ENCODE results near the gene MBL2. TPM values are rescaled to one million over a fixed set of nuclear protein-coding genes. Genes with fewer than 3 reads are reported as not detected.

Gene MBL2
- polyA plus RNA-seq, 1 donor from 2014 or later = not detected

GRCh38 chr10:52805414-52806285 lies 33.1 kb upstream of the MBL2 start:
- Histone ChIP-seq H3K27ac (ENCODE audit: low read length) (no peak overlapping the region), H3K9ac (ENCODE audit: low read length) (no peak overlapping the region), H3K9me3 (ENCODE audit: low read length) (no peaks in the 10 kb centered on the region), H3K27me3 (ENCODE audit: insufficient read depth, low read depth, low read length) (no peaks in the 10 kb centered on the region), H3K36me3 (ENCODE audit: insufficient read depth, low read length) (no peaks in the 10 kb centered on the region), H3K79me2 (replicated peaks; ENCODE audit: insufficient read depth, low read length) (no peaks in the 10 kb centered on the region), H3K4me2 (ENCODE audit: low read length) (no peak overlapping the region), H2AFZ (ENCODE audit: low read depth, low read length) (no peak overlapping the region), H3K4me3 (ENCODE audit: low read length) (no peak overlapping the region), H3F3A (ENCODE audit: insufficient read depth, low read length, poor library complexity, severe bottlenecking) (no peaks in the 10 kb centered on the region), H4K20me1 (ENCODE audit: insufficient read depth) (no peaks in the 10 kb centered on the region), H3K9me2 (ENCODE audit: insufficient read depth, low read length) (no peaks in the 10 kb centered on the region)
- no peak for TF ChIP-seq POLR2AphosphoS5 (IDR thresholded peaks at IDR 0.05)

- Histone ChIP-seq H2AFZ (ENCODE audit: low read depth, low read length) (no peak overlapping the region), H3K79me2 (replicated peaks; ENCODE audit: insufficient read depth, low read length) (no peaks in the 10 kb centered on the region), H3K9me3 (ENCODE audit: low read length) (no peaks in the 10 kb centered on the region), H3K4me2 (ENCODE audit: low read length) (no peak overlapping the region), H3F3A (ENCODE audit: insufficient read depth, low read length, poor library complexity, severe bottlenecking) (no peaks in the 10 kb centered on the region), H3K27ac (ENCODE audit: low read length) (no peak overlapping the region), H3K4me3 (ENCODE audit: low read length) (no peak overlapping the region), H3K9ac (ENCODE audit: low read length) (no peak overlapping the region), H3K9me2 (ENCODE audit: insufficient read depth, low read length) (no peaks in the 10 kb centered on the region), H3K27me3 (ENCODE audit: insufficient read depth, low read depth, low read length) (no peaks in the 10 kb centered on the region), H3K36me3 (ENCODE audit: insufficient read depth, low read length) (no peaks in the 10 kb centered on the region), H4K20me1 (ENCODE audit: insufficient read depth) (no peaks in the 10 kb centered on the region)
- TF ChIP-seq RAD21 (conservative IDR thresholded peaks at IDR 0.05) = no peak
- no peak for TF ChIP-seq TAF1 (IDR thresholded peaks at IDR 0.05; ENCODE audit: low read depth)
- TF ChIP-seq REST (IDR thresholded peaks at IDR 0.05; ENCODE audit: borderline replicate concordance) = no peak
- no peak for TF ChIP-seq EZH2 (IDR thresholded peaks at IDR 0.05; ENCODE audit: borderline replicate concordance, insufficient read depth, low read length, poor library complexity, severe bottlenecking)
- TF ChIP-seq POLR2AphosphoS5 (IDR thresholded peaks at IDR 0.05) = no peak
- TF ChIP-seq EP300 (conservative IDR thresholded peaks at IDR 0.05; ENCODE audit: poor library complexity, severe bottlenecking) = no peak
- TF ChIP-seq SMC3 (conservative IDR thresholded peaks at IDR 0.05; ENCODE audit: poor library complexity) = no peak
- no peak for TF ChIP-seq CTCF (IDR thresholded peaks at IDR 0.05; ENCODE audit: poor library complexity, severe bottlenecking)
- no peak for TF ChIP-seq MXI1 (conservative IDR thresholded peaks at IDR 0.05; ENCODE audit: poor library complexity, severe bottlenecking)
Observed at GRCh38 chr10:52801947-52802346, 29.4 kb upstream of the MBL2 start.

Data from neural cell (in vitro differentiated cells).